Esophagus mucosa (tissue), 1 donor: ENCODE data around the gene AP3M1. TPM values are rescaled to one million over a fixed set of nuclear protein-coding genes. Genes with fewer than 3 reads are reported as not detected.
"Not testable (repeated sequence)": the region's sequence is repeated elsewhere in the genome, so short reads cannot be mapped to it uniquely, and the experiment has no call there.

Source experiments
- ATAC-seq: fragments of 200-7000 bp; cut with Tn5 transposase; one replicate; pipeline ENCODE4 v1.9.1; 2020
- total RNA-seq: library from RNA; stranded (reverse); gene quantifications from one replicate; pipeline ENCODE4 v1.2.4, GENCODE V29; 2023
- donor health status: DM: yes; HTN: yes; CAD: no.

Gene AP3M1, protein sequence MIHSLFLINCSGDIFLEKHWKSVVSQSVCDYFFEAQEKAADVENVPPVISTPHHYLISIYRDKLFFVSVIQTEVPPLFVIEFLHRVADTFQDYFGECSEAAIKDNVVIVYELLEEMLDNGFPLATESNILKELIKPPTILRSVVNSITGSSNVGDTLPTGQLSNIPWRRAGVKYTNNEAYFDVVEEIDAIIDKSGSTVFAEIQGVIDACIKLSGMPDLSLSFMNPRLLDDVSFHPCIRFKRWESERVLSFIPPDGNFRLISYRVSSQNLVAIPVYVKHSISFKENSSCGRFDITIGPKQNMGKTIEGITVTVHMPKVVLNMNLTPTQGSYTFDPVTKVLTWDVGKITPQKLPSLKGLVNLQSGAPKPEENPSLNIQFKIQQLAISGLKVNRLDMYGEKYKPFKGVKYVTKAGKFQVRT
- total RNA-seq, result 22.6 TPM

DNA sequence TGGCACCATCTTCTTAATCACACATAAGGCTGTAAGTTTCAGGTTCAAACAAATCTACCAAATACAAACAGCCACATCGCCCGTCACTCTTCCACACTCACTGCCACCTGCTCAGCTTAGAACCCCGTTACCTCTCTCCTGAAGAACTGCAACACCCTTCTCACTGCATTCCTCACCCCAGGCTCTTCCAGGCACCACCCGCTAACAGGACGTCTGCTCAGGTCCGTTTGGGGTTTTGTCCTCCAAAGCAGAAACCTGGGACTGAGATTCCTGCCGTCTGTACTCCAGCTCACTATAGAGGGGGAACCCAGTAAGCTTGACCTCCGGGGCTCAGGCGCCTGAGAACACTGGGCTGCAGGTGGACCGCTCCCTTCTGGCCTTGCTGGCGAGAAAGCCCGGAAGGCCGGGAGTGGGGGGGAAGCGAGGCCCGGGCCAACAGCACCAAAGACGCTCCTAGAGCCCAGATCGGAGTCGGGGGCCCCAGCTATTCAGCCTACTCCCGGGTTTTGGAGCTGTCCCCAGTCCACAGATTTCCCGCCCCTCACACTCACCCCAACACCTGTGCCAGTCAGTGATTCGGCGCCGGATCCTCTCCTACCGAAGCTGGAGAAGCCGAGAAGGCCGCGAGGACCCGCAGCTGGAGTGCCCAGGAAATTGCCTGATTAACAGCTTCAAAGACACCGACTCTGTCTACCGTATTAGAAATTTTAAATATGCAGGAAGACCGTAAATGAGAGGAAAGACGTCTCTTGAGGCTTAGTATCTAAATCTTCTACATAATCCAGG lies at the start of gene AP3M1:
AP3M1 (minus strand) TSS at position 625 of the 786 bp plus-strand sequence. CDS start 12,449 bp downstream, outside the sequence.
- ATAC-seq, result peak; percentile 72

DNA sequence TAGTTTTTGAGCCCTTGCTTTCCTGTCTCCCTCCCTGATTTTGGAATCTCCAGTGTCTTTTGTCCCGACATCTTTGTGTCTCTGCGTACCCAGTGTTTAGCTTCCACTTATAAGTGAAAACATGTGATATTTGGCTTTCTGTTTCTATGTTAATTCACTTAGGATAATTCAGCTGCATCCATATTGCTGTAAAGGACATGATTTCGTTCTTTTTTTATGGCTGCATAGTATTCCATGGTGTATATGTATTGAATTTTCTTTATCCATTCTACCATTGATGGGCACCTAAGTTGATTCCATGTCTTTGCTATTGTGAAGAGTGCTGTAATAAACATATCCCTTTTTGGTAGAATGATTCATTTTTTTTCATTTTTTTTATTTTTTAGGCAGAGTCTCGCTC lies 48.7 kb upstream of the AP3M1 start:
- ATAC-seq, result no peak

DNA sequence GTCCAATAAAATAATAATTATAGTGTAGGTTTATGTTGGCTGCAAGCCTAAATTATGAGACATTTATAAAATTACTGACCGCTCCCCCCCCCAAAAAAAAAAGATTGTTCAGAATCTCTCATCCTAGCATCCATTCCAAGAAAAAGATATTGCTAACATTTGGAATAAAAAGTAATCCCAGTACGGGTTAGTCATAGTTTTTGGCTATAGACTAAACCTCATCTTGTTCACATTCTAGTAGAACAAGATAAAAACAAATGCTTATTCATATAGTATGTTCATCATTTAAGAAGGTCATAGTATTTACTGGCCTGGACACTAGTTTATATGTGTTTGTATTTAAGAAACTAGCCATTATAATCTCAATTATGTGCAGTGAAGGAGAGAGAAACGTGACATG lies 44.4 kb upstream of the AP3M1 start:
- no peak for ATAC-seq

DNA sequence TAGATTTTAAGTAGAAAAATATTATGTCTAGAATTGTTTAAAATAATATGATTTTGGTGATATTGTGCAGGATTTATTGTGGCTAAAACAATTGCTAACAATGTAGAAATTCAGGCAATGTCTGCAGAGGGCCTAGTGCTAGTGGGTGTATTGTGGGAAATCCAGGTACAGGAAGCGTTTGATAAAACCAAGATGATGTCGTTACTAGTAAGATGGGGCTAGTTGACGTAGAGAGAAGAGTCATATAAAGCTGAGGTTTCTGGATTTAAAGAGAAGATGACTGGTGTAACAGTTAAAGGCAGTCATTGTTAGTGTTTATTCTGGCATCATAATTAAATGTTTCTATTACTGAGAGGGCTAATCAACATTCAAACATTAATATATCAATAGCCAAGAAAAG lies 43.9 kb upstream of the AP3M1 start:
- no peak for ATAC-seq

DNA sequence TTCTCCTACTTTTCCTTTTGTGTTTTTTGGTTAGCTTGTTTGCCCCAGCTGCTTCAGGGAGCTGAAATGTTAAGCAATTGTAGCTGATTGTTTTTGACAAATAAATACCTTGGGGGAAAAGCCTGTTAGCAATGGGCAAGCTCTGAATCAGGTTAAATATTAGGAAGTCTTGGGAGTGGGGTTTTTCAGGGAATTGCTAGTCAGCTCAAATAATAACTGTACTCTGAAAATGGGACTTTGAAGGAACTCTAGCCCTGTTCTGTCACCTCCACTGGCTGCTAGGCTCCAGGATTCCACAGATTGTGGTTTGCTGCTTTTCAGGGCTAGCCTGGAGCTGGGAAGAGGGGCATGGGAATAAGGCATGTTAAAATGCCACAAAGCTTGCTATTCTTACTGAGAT lies 39.9 kb upstream of the AP3M1 start:
- ATAC-seq, result peak; percentile 6

DNA sequence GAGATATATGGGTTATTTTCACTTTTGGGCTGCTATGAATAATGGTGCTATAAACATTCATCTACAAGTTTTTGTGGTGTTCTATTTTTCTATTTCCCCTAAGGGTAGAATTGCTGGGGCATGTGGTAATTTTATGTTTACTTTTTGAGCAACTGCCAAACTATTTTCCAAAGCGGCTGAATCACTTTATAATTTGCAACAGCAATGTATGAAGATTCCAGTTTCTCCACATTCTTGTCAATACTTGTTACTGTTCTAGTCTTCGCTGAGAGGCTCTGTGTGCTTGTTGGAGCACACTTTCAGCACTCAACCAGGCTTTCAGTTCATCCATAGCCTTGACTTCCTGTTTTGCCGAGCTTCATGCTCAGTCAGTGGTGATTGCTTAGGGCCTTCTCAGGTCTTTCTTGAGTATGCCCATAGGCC lies 39.4 kb upstream of the AP3M1 start:
- peak; percentile 98 for ATAC-seq

DNA sequence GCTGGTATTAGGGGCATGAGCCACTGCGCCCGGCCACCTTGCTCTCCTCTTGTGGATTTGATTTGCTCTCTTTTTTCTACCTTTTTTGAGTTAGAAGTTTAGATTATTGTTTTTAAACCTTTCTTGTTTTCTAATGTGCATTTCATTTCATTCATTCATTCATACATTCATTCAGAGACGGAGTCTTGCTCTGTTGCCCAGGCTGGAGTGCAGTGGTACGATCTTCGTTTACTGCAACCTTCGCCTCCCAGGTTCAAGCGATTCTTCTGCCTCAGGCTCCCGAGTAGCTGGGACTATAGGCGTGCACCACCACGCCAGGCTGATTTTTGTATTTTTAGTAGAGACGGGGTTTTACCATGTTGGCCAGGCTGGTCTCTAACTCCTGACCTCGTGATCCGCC lies 38.0 kb upstream of the AP3M1 start:
- not testable (repeated sequence) for ATAC-seq

DNA sequence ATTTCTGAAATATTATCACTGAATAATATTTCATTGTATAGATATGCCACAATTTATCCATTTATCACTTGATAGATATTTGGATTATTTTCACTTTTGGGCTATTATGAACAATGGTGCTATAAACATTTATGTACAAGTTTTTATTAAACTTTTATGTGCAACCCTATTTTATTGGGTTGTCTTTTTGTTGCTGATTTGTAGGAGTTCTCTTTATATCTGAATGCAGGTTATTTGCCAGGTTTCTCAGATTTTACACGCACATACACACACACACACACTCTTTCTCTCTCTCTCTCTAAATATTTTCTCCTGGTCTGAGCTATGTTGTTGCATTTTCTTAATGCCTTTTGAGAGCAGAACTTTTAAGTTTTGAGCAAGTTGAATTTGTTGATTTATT lies 36.6 kb upstream of the AP3M1 start:
- no peak for ATAC-seq

DNA sequence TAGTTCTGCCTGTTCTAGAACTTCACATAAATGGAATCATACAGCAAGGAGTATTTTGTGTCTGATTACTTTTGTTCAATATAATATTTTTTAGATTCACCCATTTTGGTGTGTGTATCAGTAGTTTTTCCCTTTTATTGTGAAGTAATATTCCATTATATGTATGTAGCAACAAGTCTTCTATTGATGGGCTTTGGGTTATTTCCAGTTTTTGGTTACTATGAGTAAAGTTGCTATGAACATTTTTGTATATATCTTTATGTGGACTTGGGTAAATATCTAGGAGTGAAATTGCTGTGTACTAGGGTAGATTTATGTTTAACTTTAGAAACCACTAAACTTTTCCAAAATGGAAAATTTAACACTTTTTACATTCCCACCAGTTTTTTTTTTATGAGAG lies 36.0 kb upstream of the AP3M1 start:
- no peak for ATAC-seq

DNA sequence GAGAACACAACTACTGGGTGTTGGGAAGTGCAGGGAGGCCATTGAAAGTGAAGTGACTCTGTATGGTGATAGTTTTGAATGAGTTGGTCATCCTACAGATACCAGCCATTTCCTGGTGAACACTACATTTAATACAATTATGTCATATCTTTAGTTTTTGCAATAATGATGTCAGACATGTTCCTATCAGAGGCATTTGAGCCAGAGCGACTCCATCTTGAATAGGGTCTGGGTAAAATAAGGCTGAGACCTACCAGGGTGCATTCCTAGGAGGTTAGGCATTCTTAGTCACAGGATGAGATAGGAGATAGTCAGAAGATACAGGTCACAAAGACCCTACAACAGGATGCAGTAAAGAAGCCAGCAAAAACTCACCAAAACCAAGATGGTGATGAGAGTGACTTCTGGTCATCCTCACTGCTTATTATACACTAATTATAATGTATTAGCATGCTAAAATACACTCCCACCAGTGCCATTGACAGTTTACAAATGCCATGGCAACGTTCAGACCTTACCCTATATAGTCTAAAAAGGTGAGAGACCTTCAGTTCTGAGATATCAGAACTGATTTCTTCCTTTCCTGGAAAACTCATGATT lies 28.6 kb upstream of the AP3M1 start:
- no peak for ATAC-seq

DNA sequence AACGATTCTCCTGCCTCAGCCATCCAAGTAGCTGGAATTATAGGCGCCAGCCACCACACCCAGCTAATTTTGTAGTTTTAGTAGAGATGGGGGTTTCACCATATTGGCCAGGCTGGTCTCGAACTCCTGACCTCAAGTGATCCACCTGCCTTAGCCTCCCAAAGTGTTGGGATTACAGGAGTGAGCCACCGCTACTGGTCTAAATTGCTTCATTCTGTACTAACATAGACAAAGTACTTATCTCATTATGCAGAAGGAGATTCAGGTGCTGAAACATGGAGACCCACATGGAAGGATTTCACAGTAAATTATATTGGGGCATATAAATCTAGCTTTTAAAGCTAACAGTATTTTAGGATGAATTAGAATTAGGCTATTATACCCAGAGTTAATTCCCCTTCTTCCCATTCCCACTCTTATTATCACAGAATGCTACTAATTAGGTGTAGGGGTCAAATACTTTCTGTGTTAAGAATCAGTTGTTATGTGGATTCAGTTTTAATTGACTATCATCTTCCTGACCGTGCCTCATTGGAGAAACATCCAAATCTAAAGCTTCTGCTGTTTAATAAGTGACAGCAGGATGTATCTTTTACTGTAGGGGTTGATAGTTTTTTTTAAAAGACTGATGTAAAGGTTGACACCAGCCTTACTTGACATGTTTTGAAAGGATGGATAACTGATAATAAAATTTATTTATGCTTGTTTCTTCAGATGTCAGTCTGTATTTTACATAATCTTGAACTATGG lies 27.6 kb upstream of the AP3M1 start:
- ATAC-seq, result no peak

DNA sequence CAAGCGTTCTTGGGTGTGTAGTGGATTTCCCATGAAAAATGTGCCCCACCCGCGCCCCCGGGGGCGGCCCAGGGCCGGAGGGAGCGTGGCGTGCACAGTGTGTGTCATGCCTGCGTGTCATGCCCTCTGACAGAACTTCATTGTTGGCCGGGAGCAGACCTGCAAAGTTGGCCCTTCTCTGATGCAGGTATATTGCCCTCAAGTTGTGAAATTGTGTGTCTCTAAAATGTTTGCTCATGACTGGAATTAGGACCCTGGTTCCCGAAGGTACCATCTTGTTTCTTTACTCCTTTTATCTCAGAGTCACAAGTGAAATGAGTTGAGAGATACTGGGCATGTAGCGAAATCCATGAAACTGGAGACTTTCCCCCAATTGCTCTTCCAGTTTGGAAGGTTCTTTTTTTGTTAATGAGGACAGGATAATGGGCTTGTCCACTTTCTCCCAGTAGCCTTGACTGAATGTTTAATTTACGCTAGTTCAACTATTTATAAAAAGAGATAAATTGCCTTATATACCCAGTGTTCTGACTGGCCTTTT lies 26.6 kb upstream of the AP3M1 start:
- ATAC-seq, result peak; percentile 74

DNA sequence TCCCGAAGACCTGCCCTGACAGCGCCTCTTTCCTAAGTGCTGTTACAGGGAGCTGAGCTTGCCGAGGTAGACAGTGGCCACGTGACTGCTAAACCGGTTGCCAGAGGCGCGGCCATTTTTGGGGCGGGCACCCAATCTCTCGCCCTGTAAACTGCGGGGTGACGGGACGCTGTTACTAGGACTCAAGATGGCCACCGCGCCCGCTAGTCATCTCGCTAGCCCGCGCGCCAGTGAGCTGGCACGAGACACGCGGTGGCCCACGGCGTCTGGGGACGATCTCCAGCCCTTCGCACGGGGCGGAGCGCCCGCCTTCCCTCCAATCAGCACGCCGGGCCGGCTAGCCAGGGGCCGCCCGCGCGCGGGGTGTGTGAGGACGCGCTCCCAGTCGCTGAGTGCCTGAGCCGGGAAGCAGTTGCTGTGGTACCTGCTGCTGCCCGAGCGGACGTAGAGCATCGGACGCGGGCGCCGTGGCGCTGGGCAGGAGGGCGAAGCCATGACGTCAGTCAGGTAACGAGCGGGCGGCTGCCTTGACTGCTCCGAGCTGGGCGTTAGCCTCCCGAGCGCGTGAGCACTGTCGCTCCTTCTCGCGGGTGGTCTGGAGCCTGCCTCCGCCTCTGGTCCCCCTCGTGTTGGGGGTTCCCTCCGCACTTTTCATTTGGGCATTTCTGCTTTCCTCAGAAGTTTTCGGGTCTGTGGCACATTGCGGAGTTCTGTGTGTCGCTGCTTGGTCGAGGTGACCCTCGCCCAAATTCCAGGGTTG lies 25.9 kb upstream of the AP3M1 start:
- ATAC-seq, result peak; percentile 97

DNA sequence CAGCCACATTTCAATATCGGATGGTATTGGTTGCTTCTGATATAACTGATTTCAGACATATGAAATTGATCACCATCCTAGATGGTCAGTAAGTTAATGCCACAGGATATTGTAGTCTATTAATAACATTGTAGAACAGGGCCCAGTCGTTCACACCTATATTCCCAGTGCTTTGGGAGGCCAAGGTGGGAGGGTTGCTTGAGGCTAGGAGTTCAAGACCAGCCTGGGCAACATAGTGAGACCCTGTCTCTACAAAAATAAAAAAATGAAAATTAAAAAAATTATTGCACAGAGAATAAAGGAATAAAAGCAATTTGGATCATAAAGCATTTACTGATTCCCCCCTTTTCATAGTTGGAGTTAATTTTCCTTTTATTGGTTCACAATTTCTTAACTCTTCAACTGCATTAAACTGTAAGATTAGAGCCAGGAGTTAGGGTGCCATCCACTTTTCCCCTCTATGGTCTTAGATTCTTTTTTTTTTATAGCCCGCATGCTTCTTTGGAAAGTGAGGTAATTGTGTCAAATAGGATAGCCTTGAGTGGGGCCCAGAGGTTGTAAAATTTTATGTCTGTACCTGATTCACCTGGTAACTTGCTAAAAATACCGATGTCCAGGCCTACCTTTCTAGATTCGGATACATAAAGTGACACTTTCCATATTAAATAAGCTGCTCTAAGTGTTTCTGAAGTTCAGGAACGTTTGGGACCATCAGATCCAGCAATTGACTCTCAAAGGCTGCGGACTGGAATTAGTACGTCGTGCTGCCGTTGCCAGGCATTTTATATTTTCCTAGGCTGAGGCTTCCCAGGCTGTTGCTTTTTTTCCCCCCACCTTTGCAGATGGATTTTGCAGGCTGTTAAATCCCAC lies 25.1 kb upstream of the AP3M1 start:
- ATAC-seq, result no peak

DNA sequence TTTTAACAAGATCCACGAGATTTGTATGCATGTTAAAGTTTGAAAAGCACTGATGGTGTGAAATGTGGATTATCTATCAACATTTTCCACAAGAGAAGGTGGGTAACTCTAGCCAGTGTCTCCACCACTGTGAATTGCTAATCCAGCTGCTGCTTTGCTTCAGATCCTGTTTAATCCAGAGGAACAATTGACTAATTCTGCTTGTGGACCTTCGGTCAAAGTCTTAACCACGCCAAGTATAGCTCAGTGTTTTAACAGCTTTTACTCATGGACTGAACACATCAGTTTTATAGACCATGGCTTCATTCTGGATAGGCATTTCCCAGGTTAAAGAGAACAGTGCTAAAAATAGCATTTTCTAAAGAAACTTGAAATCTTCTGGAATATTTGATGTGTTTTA lies 23.9 kb upstream of the AP3M1 start:
- ATAC-seq, result no peak

DNA sequence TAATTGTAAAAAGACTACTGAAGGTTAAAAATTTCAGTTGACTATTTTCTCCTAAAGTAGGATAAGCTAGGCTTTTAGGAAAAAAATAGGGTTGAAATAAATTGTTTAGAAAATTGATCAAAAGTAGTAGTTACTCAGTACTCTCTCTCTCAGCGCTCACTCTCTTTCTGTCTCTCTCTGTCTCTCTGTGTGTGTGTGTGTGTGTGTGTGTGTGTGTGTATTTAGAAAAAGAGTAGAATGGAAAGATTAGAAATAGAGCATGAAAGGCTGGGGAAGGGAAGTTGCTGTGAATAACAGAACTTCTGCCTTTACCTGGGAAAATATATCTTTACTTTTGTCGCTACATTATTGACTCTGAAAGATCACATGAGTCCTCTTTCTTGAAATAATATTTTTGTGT lies 21.0 kb upstream of the AP3M1 start:
- ATAC-seq, result no peak

DNA sequence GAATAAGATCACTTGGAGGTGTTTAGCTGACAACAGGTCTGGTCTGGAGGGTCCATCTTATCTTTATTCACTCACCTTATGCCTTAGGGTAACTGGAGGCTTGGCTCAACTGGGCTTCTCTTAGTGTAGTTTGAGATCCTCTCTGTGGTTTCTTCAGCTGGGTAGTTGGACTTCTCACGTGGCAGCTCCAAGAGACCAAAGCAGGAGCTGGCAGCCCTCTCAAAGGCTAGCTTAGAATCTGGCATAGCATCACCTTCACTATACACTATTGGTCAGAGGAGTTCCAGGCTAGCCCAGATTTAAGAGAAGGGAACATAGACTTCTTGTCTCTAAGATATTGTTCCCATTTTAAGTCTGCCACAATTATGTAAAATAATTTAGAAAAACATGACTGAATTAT lies 16.8 kb upstream of the AP3M1 start:
- ATAC-seq, result no peak

DNA sequence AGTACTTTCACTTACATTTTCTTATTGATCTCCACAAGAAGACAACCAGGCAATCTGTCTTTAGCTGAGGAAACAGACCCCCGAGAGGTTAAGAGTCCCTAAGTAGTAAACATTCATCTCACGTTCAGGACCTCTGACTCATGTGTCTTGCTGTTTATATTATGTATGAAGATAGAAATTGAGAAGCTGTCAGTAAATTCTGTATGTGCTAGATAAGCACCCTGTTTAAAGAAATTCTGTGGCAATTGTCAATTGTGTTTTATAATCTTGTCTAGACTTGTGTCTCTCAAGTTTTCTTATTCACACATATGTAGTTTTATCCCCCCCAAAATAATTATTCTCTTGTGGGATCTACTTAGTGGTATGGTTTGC lies 14.9 kb upstream of the AP3M1 start:
- no peak for ATAC-seq

DNA sequence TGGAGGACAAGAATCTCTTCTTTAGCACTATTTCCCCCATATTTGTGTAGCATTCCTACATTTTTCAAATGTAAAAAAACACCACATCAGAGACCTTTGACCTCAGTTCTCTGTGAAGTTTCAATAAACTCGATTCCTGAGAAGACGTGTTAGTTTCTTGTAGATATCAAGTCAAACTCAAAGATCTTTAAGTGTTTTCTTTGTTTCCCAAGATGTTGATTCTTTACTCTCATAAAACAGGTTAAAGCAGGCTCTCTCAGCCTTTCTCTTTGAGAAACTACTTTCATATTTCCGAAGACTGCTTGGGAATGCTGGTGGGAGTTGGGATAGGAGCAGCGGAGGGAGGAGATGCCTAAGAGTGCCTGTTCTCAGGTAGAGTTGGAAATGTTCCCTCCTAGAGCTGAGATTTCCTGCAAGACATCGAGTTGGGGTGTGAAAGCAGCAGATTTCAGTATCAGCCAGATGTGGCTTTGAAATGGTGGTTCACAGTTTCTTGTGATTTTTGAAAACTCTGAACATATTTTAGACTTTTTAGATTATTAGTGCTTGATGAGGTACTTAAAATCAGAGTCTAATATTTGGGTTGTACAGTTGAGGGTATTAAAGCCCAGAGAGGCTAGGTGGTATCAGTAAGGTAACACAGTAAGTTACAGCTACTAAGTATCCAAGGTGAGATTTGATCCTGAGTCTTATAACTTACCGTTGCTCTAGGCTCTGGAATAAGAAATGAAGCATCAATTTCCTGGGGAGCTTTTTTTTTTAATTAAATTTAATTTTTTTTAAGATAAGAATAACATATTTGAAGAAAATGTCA lies 14.3 kb upstream of the AP3M1 start:
- no peak for ATAC-seq
